KMS-11 (cell line): ENCODE measurements around the gene HSD17B13.

Source experiments
- H2AFZ ChIP-seq: fragments of 200-600 bp; sonication (generic); 2 replicates; pipeline ENCODE4 v1.6.1; 2016; ENCODE audit warnings: antibody characterized with exemption, mixed run types, low read depth
- H3K27ac ChIP-seq: fragments of 200-600 bp; sonication (generic); 2 replicates; pipeline ENCODE4 v1.6.1; 2016; ENCODE audit warnings: mild to moderate bottlenecking, mixed run types
- H3K27me3 ChIP-seq: fragments of 200-600 bp; sonication (generic); 2 replicates; pipeline ENCODE4 v1.6.1; 2017; ENCODE audit warnings: mild to moderate bottlenecking, low read depth, mixed run types, moderate library complexity; ENCODE audit not compliant: insufficient read depth
- H3K36me3 ChIP-seq: fragments of 200-600 bp; sonication (generic); 2 replicates; pipeline ENCODE4 v1.6.1; 2017; ENCODE audit warnings: mild to moderate bottlenecking, mixed run types; ENCODE audit not compliant: insufficient read depth
- H3K4me1 ChIP-seq: fragments of 200-600 bp; sonication (generic); 2 replicates; pipeline ENCODE4 v1.6.1; 2016; ENCODE audit warnings: mild to moderate bottlenecking, low read depth, mixed run types; ENCODE audit not compliant: poor library complexity, severe bottlenecking
- H3K4me2 ChIP-seq: fragments of 200-600 bp; sonication (generic); 2 replicates; pipeline ENCODE4 v1.7.0; 2016; ENCODE audit warnings: mild to moderate bottlenecking, mixed run types
- H3K4me3 ChIP-seq: fragments of 200-600 bp; sonication (generic); IDR thresholded peaks from 2 replicates; pipeline ENCODE4 v1.6.1; 2017; ENCODE audit warnings: low read depth, low read length, mixed read lengths; ENCODE audit not compliant: insufficient read depth
- H3K79me2 ChIP-seq: fragments of 200-600 bp; sonication (generic); 2 replicates; pipeline ENCODE4 v1.6.1; 2016; ENCODE audit warnings: low read depth, mixed run types; ENCODE audit not compliant: insufficient read depth
- H3K9ac ChIP-seq: fragments of 200-600 bp; sonication (generic); 2 replicates; pipeline ENCODE4 v1.6.1; 2016; ENCODE audit warnings: mild to moderate bottlenecking, mixed run types
- H4K20me1 ChIP-seq: fragments of 200-600 bp; sonication (generic); 2 replicates; pipeline ENCODE4 v1.6.1; 2016; ENCODE audit warnings: mild to moderate bottlenecking, mixed run types; ENCODE audit not compliant: insufficient read depth
- TF ChIP-seq, protein P1 (sequence below): fragments of 200-600 bp; sonication (generic); conservative IDR thresholded peaks from 2 replicates; pipeline ENCODE4 v1.6.1; 2017; ENCODE audit warnings: low read depth, mild to moderate bottlenecking, antibody characterized with exemption, low read length, moderate library complexity, mixed read lengths

HSD17B13 gene

DNA sequence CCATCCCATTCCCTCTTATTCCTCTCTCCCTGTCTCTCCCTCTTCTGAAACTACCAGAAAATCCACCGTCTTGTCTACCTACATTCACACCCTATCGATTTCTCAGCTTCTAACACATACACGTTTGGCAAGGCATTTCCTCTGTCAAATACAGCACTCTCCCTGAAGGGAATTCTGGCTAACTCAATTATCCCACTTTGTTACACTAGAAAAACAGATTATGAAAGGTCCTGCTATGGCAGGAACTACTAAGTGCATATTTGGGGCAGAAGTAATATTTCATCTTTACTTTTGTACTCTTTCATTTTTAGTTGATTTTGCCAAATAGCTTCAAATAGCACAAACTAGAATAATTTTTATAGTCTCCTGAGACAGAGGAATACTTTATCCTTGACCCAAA lies 55.7 kb downstream of the HSD17B13 start:
- H3K4me2 ChIP-seq: no peak overlapping the region
- no peaks in the 10 kb centered on the region for H3K27me3 ChIP-seq
- H3K4me1 ChIP-seq: no peaks in the 10 kb centered on the region
- no peaks in the 10 kb centered on the region for H3K79me2 ChIP-seq
- no peak overlapping the region for H3K27ac ChIP-seq
- no peaks in the 10 kb centered on the region for H3K36me3 ChIP-seq
- TF ChIP-seq, protein P1, sequence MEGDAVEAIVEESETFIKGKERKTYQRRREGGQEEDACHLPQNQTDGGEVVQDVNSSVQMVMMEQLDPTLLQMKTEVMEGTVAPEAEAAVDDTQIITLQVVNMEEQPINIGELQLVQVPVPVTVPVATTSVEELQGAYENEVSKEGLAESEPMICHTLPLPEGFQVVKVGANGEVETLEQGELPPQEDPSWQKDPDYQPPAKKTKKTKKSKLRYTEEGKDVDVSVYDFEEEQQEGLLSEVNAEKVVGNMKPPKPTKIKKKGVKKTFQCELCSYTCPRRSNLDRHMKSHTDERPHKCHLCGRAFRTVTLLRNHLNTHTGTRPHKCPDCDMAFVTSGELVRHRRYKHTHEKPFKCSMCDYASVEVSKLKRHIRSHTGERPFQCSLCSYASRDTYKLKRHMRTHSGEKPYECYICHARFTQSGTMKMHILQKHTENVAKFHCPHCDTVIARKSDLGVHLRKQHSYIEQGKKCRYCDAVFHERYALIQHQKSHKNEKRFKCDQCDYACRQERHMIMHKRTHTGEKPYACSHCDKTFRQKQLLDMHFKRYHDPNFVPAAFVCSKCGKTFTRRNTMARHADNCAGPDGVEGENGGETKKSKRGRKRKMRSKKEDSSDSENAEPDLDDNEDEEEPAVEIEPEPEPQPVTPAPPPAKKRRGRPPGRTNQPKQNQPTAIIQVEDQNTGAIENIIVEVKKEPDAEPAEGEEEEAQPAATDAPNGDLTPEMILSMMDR: no peak
- no peak overlapping the region for H2AFZ ChIP-seq
- H3K4me3 ChIP-seq: no peak overlapping the region
- H4K20me1 ChIP-seq: no peaks in the 10 kb centered on the region
- no peak overlapping the region for H3K9ac ChIP-seq

DNA sequence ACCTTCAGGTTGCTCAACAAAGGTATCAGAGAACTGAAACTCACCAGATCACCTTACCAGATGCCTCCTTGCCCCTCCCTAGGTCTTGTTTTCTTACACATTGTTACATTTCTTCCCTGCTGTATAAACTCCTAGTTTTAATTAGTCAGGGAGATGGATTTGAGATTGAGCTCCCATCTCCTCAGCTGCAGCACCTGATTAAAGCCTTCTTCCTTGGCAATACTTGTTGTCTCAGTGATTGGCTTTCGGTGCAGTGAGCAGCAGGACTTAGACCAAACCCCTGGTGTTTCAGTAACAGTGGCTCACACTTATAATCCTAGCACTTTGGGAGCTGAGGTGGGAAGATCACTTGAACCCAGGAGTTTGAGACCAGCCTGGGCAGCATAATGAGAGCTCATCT lies 59.8 kb downstream of the HSD17B13 start:
- H3K4me2 ChIP-seq: no peak overlapping the region
- TF ChIP-seq, protein P1: no peak
- H3K79me2 ChIP-seq: no peaks in the 10 kb centered on the region
- no peaks in the 10 kb centered on the region for H3K27me3 ChIP-seq
- no peak overlapping the region for H3K4me3 ChIP-seq
- no peaks in the 10 kb centered on the region for H3K4me1 ChIP-seq
- no peak overlapping the region for H3K27ac ChIP-seq
- H4K20me1 ChIP-seq: no peaks in the 10 kb centered on the region
- H3K9ac ChIP-seq: no peak overlapping the region
- no peak overlapping the region for H2AFZ ChIP-seq
- H3K36me3 ChIP-seq: no peaks in the 10 kb centered on the region

DNA sequence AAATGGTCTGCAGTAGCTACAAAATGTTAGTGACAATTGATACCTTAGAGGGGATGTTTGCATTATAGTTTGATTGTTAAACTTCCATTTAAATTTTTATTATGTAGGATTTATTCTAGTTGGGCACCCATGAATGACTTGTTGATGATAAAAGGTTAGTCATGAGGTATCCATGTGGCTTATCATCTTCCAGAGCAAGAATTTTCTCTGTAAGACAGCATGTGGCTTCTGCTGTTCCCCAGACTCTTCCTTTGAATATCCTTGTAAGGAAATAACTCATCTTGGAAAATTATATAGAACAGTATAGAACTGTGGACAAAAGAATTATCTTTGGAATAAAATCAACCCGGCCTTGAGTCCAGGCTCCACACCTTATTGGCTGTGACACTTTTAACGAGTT lies 62.2 kb downstream of the HSD17B13 start:
- H3K9ac ChIP-seq: no peak overlapping the region

DNA sequence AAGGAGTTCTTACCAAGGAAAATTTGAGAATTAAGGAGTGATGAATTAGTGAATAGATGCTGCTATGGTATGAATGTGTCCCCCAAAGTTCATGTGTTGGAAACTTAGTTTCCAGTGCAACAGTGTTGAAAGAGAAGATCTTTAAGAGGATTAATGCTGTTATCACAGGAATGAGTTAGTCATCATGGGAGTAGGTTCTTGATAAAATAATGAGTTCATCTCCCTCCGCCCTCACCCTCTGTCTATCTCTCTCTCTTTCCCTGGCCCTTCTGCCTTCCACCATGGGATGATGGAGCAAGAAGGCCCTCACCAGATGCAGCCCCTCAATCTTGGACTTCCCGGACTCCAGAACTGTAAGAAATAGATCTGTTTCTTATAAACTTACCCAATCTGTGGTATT lies 64.0 kb downstream of the HSD17B13 start:
- Histone ChIP-seq H3K4me2 (no peak overlapping the region), H2AFZ (no peak overlapping the region), H3K79me2 (no peaks in the 10 kb centered on the region), H3K4me3 (no peak overlapping the region), H3K27ac (no peak overlapping the region), H3K36me3 (no peaks in the 10 kb centered on the region), H3K9ac (no peak overlapping the region), H3K4me1 (no peaks in the 10 kb centered on the region), H3K27me3 (no peaks in the 10 kb centered on the region), H4K20me1 (no peaks in the 10 kb centered on the region)
- TF ChIP-seq, protein P1: no peak

More for the DNA sequence above, 62.2 kb downstream of the HSD17B13 start:
- Histone ChIP-seq H3K4me2 (no peak overlapping the region), H3K4me3 (no peak overlapping the region), H4K20me1 (no peaks in the 10 kb centered on the region), H3K36me3 (no peaks in the 10 kb centered on the region), H3K4me1 (no peaks in the 10 kb centered on the region), H2AFZ (no peak overlapping the region), H3K27me3 (no peaks in the 10 kb centered on the region), H3K79me2 (no peaks in the 10 kb centered on the region), H3K27ac (no peak overlapping the region)
- TF ChIP-seq, protein P1: no peak
